HCT116 (cell line): ENCODE results near the gene SLC25A44. TPM values are rescaled to one million over a fixed set of nuclear protein-coding genes. Genes with fewer than 3 reads are reported as not detected.

Experiments used
- ATAC-seq: fragments of 200-7000 bp; cut with Tn5 transposase; 2 replicates; pipeline ENCODE4 v1.9.1; 2020; ENCODE audit warnings: mild to moderate bottlenecking, moderate library complexity
- BruUV-seq: library from RNA; stranded (reverse); fragments of 400-500 nt; replicated peaks from 2 replicates; lab custom pipeline; 2021; lab: Mats Ljungman, UMichigan
- CTCF ChIA-PET: fragments of 300-600 bp; sonication (Branson Sonifier 250); formaldehyde crosslinking; loops from one replicate; lab custom pipeline; 2021; ENCODE audit warnings: antibody characterized with exemption; lab: Charles Lee
- POLR2A ChIA-PET: fragments of 300-600, 350-600 bp; sonication (Branson Sonifier 250); formaldehyde crosslinking; loops from one replicate; lab custom pipeline; 2021; ENCODE audit warnings: antibody characterized with exemption; lab: Charles Lee
- RAD21 ChIA-PET, 2 experiments: fragments of 300-600 bp; sonication (Branson Sonifier 250); formaldehyde crosslinking; loops; one replicate each; lab custom pipeline; 2023; ENCODE audit warnings: low total read pairs in 2 of 2; ENCODE audit not compliant: uncharacterized antibody in 2 of 2, unreplicated experiment in 2 of 2, low non-redundant PET in 1 of 2; lab: Charles Lee
- DNase-seq: peaks from one replicate; pipeline ENCODE4 v3.0.0-alpha.2; 2010; ENCODE audit warnings: low read depth, low spot score
- H2AFZ ChIP-seq: fragments of 200-600 bp; shearing (Covaris generic), sonication (generic); 2 replicates; pipeline ENCODE4 v1.6.1; 2017; ENCODE audit warnings: low read depth, mixed run types, mixed read lengths, antibody characterized with exemption, low read length; ENCODE audit not compliant: poor library complexity, severe bottlenecking
- H3K27ac ChIP-seq: 2 replicates; pipeline ENCODE4 v1.5.1; 2012; ENCODE audit warnings: low read depth, low read length
- H3K27me3 ChIP-seq: fragments of 200-600 bp; sonication (generic); 2 replicates; pipeline ENCODE4 v1.6.1; 2016; ENCODE audit warnings: mixed run types, low read length, mixed read lengths; ENCODE audit not compliant: insufficient read depth
- H3K36me3 ChIP-seq, 2 experiments: fragments of 200-500 bp in 1 of 2; fragments of 200-600 bp in 1 of 2; sonication (Bioruptor generic) in 1 of 2; sonication (generic) in 1 of 2; 2 replicates each; pipeline versions ENCODE4 v1.5.1 to v1.6.1; 2014 to 2016; ENCODE audit warnings: low read length in 2 of 2, inconsistent platforms in 1 of 2, mixed read lengths in 1 of 2, mixed run types in 1 of 2; ENCODE audit not compliant: insufficient read depth in 2 of 2, control insufficient read depth in 1 of 2
- H3K4me1 ChIP-seq, 2 experiments: fragments of 200-600 bp in 1 of 2; sonication (generic) in 1 of 2; 2 replicates each; pipeline versions ENCODE4 v1.5.1 to v1.6.1; 2012 to 2017; ENCODE audit warnings: low read length in 2 of 2, inconsistent platforms in 1 of 2, mild to moderate bottlenecking in 1 of 2, mixed read lengths in 1 of 2, mixed run types in 1 of 2, moderate library complexity in 1 of 2; ENCODE audit not compliant: insufficient read depth in 2 of 2, control insufficient read depth in 1 of 2
- H3K4me2 ChIP-seq: fragments of 200-600 bp; sonication (generic); 2 replicates; pipeline ENCODE4 v1.6.1; 2017; ENCODE audit warnings: mixed run types, low read length, mixed read lengths
- H3K4me3 ChIP-seq, 2 experiments: fragments of 200-600 bp in 1 of 2; sonication (generic) in 1 of 2; replicated peaks in 1 of 2; 2 replicates each; pipeline ENCODE4 v1.5.1; 2011 to 2016; ENCODE audit warnings: low read length in 2 of 2, control low read depth in 1 of 2, low read depth in 1 of 2, mild to moderate bottlenecking in 1 of 2, mixed read lengths in 1 of 2, mixed run types in 1 of 2
- H3K79me2 ChIP-seq: fragments of 200-600 bp; sonication (generic); 2 replicates; pipeline ENCODE4 v1.6.1; 2017; ENCODE audit warnings: mild to moderate bottlenecking, mixed run types, low read length, moderate library complexity, mixed read lengths; ENCODE audit not compliant: insufficient read depth
- H3K9ac ChIP-seq: fragments of 200-600 bp; sonication (generic); 2 replicates; pipeline ENCODE4 v1.6.1; 2016; ENCODE audit warnings: low read length, mixed read lengths
- H3K9me2 ChIP-seq: fragments of 200-600 bp; sonication (generic), shearing (Covaris generic); 2 replicates; pipeline ENCODE4 v1.6.1; 2017; ENCODE audit warnings: mixed run types, mild to moderate bottlenecking, moderate library complexity; ENCODE audit not compliant: insufficient read depth
- H3K9me3 ChIP-seq, 2 experiments: fragments of 200-500 bp in 1 of 2; fragments of 200-600 bp in 1 of 2; sonication (Bioruptor generic) in 1 of 2; sonication (generic) in 1 of 2; 2 replicates each; pipeline ENCODE4 v1.6.1; 2014 to 2017; ENCODE audit warnings: low read length in 2 of 2, mixed read lengths in 2 of 2, inconsistent platforms in 1 of 2, low read depth in 1 of 2, mild to moderate bottlenecking in 1 of 2, mixed run types in 1 of 2, moderate library complexity in 1 of 2; ENCODE audit not compliant: control insufficient read depth in 1 of 2, insufficient read depth in 1 of 2
- H4K20me1 ChIP-seq: fragments of 200-600 bp; sonication (generic), shearing (Covaris generic); 2 replicates; pipeline ENCODE4 v1.6.1; 2017; ENCODE audit warnings: mixed run types, mild to moderate bottlenecking, moderate library complexity; ENCODE audit not compliant: insufficient read depth
- ATF3 ChIP-seq: IDR thresholded peaks from 2 replicates; pipeline ENCODE4 v1.6.1; 2012
- CEBPB ChIP-seq: IDR thresholded peaks from 2 replicates; pipeline ENCODE4 v1.6.1; 2012; ENCODE audit warnings: low read depth
- CTCF ChIP-seq, 3 experiments: fragments of 200-600 bp in 1 of 3; sonication (generic) in 1 of 3; IDR thresholded peaks in 2 of 3; conservative IDR thresholded peaks in 1 of 3; 2 replicates each; pipeline ENCODE4 v1.5.1; 2012 to 2017; ENCODE audit warnings: low read depth in 2 of 3, low read length in 2 of 3, antibody characterized with exemption in 1 of 3, borderline replicate concordance in 1 of 3, control low read depth in 1 of 3, mild to moderate bottlenecking in 1 of 3, mixed read lengths in 1 of 3, mixed run types in 1 of 3, moderate library complexity in 1 of 3; ENCODE audit not compliant: insufficient read depth in 1 of 3
- EGR1 ChIP-seq: IDR thresholded peaks from 2 replicates; pipeline ENCODE4 v1.6.1; 2012; ENCODE audit warnings: low read depth
- ELF1 ChIP-seq: IDR thresholded peaks from 2 replicates; pipeline ENCODE4 v1.6.1; 2012; ENCODE audit warnings: low read depth, borderline replicate concordance
- EZH2 ChIP-seq: fragments of 200-600 bp; sonication (generic); IDR thresholded peaks from 2 replicates; pipeline ENCODE4 v1.6.1; 2017; ENCODE audit warnings: antibody characterized with exemption, mixed run types
- EZH2phosphoT487 ChIP-seq: fragments of 200-600 bp; IDR thresholded peaks from 2 replicates; pipeline ENCODE4 v1.6.1; 2018; ENCODE audit warnings: antibody characterized with exemption, borderline replicate concordance
- JUND ChIP-seq: IDR thresholded peaks from 2 replicates; pipeline ENCODE4 v1.6.1; 2012
- MAX ChIP-seq: IDR thresholded peaks from 2 replicates; pipeline ENCODE4 v1.6.1; 2012
- POLR2A ChIP-seq: IDR thresholded peaks from 2 replicates; pipeline ENCODE4 v1.7.0; 2011; ENCODE audit warnings: borderline replicate concordance; ENCODE audit not compliant: insufficient read depth, insufficient read length; ENCODE audit errors: extremely low read depth
- POLR2AphosphoS5 ChIP-seq: IDR thresholded peaks from 2 replicates; pipeline ENCODE4 v1.6.1; 2011; ENCODE audit warnings: mild to moderate bottlenecking, low read depth, low read length, moderate library complexity
- RAD21 ChIP-seq: IDR thresholded peaks from 2 replicates; pipeline ENCODE4 v1.6.1; 2012; ENCODE audit warnings: low read depth, mild to moderate bottlenecking
- REST ChIP-seq: IDR thresholded peaks from 2 replicates; pipeline ENCODE4 v1.6.1; 2012; ENCODE audit warnings: low read depth
- SP1 ChIP-seq: IDR thresholded peaks from 2 replicates; pipeline ENCODE4 v1.6.1; 2012; ENCODE audit warnings: low read depth
- TCF7L2 ChIP-seq: IDR thresholded peaks from 2 replicates; pipeline ENCODE4 v1.7.0; 2011; ENCODE audit warnings: borderline replicate concordance, inconsistent platforms; ENCODE audit not compliant: insufficient read depth, insufficient read length; ENCODE audit errors: extremely low read depth
- YY1 ChIP-seq: IDR thresholded peaks from 2 replicates; pipeline ENCODE4 v1.6.1; 2011; ENCODE audit warnings: low read length, low read depth, moderate library complexity, mild to moderate bottlenecking; ENCODE audit not compliant: insufficient replicate concordance; ENCODE audit errors: extremely low read depth
- ZBTB33 ChIP-seq: IDR thresholded peaks from 2 replicates; pipeline ENCODE4 v1.6.1; 2011; ENCODE audit warnings: mild to moderate bottlenecking, low read length, moderate library complexity; ENCODE audit not compliant: insufficient replicate concordance; ENCODE audit errors: extremely low read depth
- ZFX ChIP-seq: fragments of 450-650 bp; IDR thresholded peaks from 2 replicates; pipeline ENCODE4 v1.6.1; 2017
- intact Hi-C: fragments of 100-400 bp; cut with micrococcal nuclease; formaldehyde crosslinking; loops from 2 replicates; pipeline ENCODE4 v1.10.0; 2022
- total RNA-seq: library from RNA; stranded (reverse); gene quantifications from one replicate; pipeline ENCODE4 v1.2.1, GENCODE V29; 2021; ENCODE audit not compliant: unreplicated experiment

The SLC25A44 gene
- total RNA-seq, 1 experiment from 2014 or later = 17.5 TPM

- no peaks in the 10 kb centered on the region for H3K9me2 ChIP-seq
- intact Hi-C loops = loop anchor here (1.0 to 10.0 kb wide), 3 partner anchors 55 to 299 kb away; no protein-coding TSS in a partner anchor
- ATAC-seq = no peak
- ChIA-PET CTCF (interaction anchor here (0.5 to 8.1 kb wide), 15 partner anchors 10 to 174 kb away, joined by 3 to 98 read pairs (median 5); partner anchors contain the start of genes PMF1, SLC25A44 and SMG5), POLR2A (interaction anchor here (0.9 to 1.1 kb wide), 3 partner anchors 16 to 67 kb away, joined by 3 to 4 read pairs (median 3); partner anchors contain the start of gene PMF1), RAD21 (interaction anchor here (0.9 to 1.5 kb wide), 4 partner anchors 15 to 80 kb away, joined by 3 to 19 read pairs (median 5); partner anchors contain the start of gene PMF1 (in 1 of the 2))
- H3K4me1 ChIP-seq = peaks cover 9 to 17% of the 10 kb centered on the region in 2 experiments
- no peak overlapping the region for H3K4me3 ChIP-seq
- no peaks in the 10 kb centered on the region; the same call in 1 of the 2 replicates for H3K27me3 ChIP-seq
- no peak overlapping the region for H3K9ac ChIP-seq
- no peaks in the 10 kb centered on the region for H4K20me1 ChIP-seq
- no TSS peak for BruUV-seq
- H3K4me2 ChIP-seq = peak overlapping the region; percentile 40
- no peak overlapping the region for H2AFZ ChIP-seq
- DNase-seq = no peak
- H3K36me3 ChIP-seq = no peaks in the 10 kb centered on the region; a peak in 1 of 4 replicates
- H3K27ac ChIP-seq = no peak overlapping the region
- TF ChIP-seq ZBTB33 (no peak), CEBPB (no peak), ZFX (no peak), EGR1 (no peak), POLR2A (no peak), YY1 (no peak), SP1 (no peak), TCF7L2 (no peak), ELF1 (no peak), MAX (no peak), EZH2 (no peak), RAD21 (no peak), POLR2AphosphoS5 (no peak), CTCF (IDR thresholded peaks at IDR 0.05 in 2 of 3, conservative IDR thresholded peaks at IDR 0.05 in 1 of 3; ENCODE audit: borderline replicate concordance in 1 of 3, insufficient read depth in 1 of 3, low read depth in 2 of 3, low read length in 2 of 3) (no peak), ATF3 (no peak), EZH2phosphoT487 (no peak), JUND (no peak), REST (no peak)
- no peaks in the 10 kb centered on the region for H3K9me3 ChIP-seq
- H3K79me2 ChIP-seq = no peaks in the 10 kb centered on the region
Observed at GRCh38 chr1:156145650-156146019, 48.3 kb upstream of the SLC25A44 start.
